RWPE1 (cell line): Measurements from ENCODE around the gene COL4A6.

ENCODE experiments used
- CTCF ChIA-PET: fragments of 350-600 bp; sonication (Branson Sonifier 250); formaldehyde crosslinking; extraction: SDS; loops from one replicate; lab custom pipeline; 2021; lab: Yijun Ruan, JAX
- POLR2A ChIA-PET: fragments of 400-600 bp; formaldehyde crosslinking; extraction: SDS; loops from one replicate; lab custom pipeline; 2020; ENCODE audit warnings: antibody characterized with exemption; ENCODE audit not compliant: low non-redundant PET; lab: Yijun Ruan, JAX
- DNase-seq: peaks from one replicate; pipeline ENCODE4 v3.0.0; 2012; ENCODE audit warnings: low spot score
- H3K27ac ChIP-seq: fragments of 450-650 bp; 2 replicates; pipeline ENCODE4 v1.5.1; 2017
- CTCF ChIP-seq: fragments of 450-650 bp; conservative IDR thresholded peaks from 2 replicates; pipeline ENCODE4 v1.5.1; 2017; ENCODE audit warnings: low read depth, mild to moderate bottlenecking

COL4A6 gene

GRCh38 chrX:108168961-108169740 is 269.1 kb downstream of the COL4A6 start:
- ChIA-PET POLR2A (no interaction called here), CTCF (interaction anchor here (0.6 kb wide), 1 partner anchor 1997 kb away, joined by 3 read pairs; no protein-coding TSS in a partner anchor)
- TF ChIP-seq CTCF, result no peak
- no peak overlapping the region for H3K27ac ChIP-seq
- no peak for DNase-seq

- DNase-seq, result peak; percentile 33
- no peak overlapping the region for H3K27ac ChIP-seq
- POLR2A ChIA-PET, result no interaction called here
- TF ChIP-seq CTCF, result no peak
- CTCF ChIA-PET, result no interaction called here
These were observed 270.9 kb downstream of the COL4A6 start for GRCh38 chrX:108167211-108167872.

DNA sequence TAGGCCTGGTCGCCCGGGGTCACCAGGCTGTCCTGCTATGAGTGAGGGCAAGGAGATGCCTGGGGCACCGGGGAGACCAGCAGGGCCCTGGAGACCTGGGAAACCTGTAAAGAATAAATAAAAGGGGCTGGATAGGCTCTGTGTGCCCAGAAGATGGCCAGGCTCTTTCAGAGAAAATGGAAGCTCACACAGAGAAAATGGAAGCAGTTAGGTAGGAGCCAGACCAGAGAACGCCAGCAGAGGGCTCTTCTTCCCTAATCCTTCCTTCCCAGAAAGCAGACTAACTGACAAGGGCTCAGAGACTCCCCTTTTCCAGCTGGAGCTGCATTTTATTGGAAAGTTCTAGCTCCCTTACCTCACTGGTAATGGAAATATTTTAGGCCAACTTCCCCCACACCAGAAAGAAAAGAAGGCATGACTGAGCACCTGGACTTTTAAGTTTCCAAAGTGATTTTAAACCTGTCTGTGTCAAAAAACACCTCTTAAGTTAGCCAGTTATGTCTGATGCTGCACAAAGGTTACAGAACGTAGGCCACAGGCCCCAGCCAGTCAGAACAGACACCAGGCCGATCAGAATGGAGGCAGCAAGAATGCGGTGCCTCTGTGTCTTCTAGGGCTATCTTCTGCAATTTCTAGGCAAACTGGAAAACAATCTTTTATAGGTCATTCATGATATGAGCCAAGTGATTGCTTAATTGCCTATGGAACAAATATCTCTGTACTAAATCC is 272.7 kb downstream of the COL4A6 start:
- peak; percentile 2 for DNase-seq
- CTCF ChIA-PET, result interaction anchor here (0.6 kb wide), 1 partner anchor 539 kb away, joined by 5 read pairs; no protein-coding TSS in a partner anchor
- no peak overlapping the region for H3K27ac ChIP-seq
- no peak for TF ChIP-seq CTCF
- POLR2A ChIA-PET, result no interaction called here

GRCh38 chrX:108163333-108164082 is 274.7 kb downstream of the COL4A6 start:
- H3K27ac ChIP-seq, result no peak overlapping the region
- CTCF ChIA-PET, result no interaction called here
- TF ChIP-seq CTCF, result no peak
- POLR2A ChIA-PET, result no interaction called here
- no peak for DNase-seq

- ChIA-PET CTCF (no interaction called here), POLR2A (no interaction called here)
- H3K27ac ChIP-seq, result no peak overlapping the region
These were observed 276.0 kb downstream of the COL4A6 start for GRCh38 chrX:108162265-108162664.

More at GRCh38 chrX:108162265-108162664, 276.0 kb downstream of the COL4A6 start:
- TF ChIP-seq CTCF, result no peak
- no peak for DNase-seq
